ENCODE data around the gene BUD13. TPM values are rescaled to one million over a fixed set of nuclear protein-coding genes. Genes with fewer than 3 reads are reported as not detected.
A peak's percentile ranks its signal among the peaks of the same experiment; 100 is the strongest.

BUD13 gene
- total RNA-seq, 1 donor from 2014 or later, result 18.8 TPM

GRCh38 chr11:116732271-116733042 is 40.3 kb downstream of the BUD13 start:
- Histone ChIP-seq H3K27me3 (ENCODE audit: control insufficient read depth in 3 of 3, insufficient read depth in 3 of 3, low read length in 3 of 3) (peaks cover 0 to 4% (median under 1%) of the 10 kb centered on the region in 3 donors), H3K36me3 (ENCODE audit: control insufficient read depth in 3 of 3, insufficient read depth in 3 of 3, low read length in 3 of 3) (no peaks in the 10 kb centered on the region), H3K4me1 (ENCODE audit: control insufficient read depth in 3 of 3, insufficient read depth in 3 of 3, low read length in 3 of 3) (peaks cover 17 to 26% (median 22%) of the 10 kb centered on the region in 3 donors), H3K9ac (ENCODE audit: low read depth in 1 of 3, low read length in 3 of 3) (no peak overlapping the region), H3K4me3 (ENCODE audit: low read length in 3 of 3) (no peak overlapping the region), H3K9me3 (ENCODE audit: control insufficient read depth in 3 of 3, low read length in 3 of 3) (no peaks in the 10 kb centered on the region), H3K27ac (ENCODE audit: low read depth, low read length) (no peak overlapping the region)

GRCh38 chr11:116731821-116732220 is 41.0 kb downstream of the BUD13 start:
- Histone ChIP-seq H3K27ac (ENCODE audit: low read depth, low read length) (no peak overlapping the region), H3K9me3 (ENCODE audit: control insufficient read depth in 3 of 3, low read length in 3 of 3) (no peaks in the 10 kb centered on the region), H3K4me3 (ENCODE audit: low read length in 3 of 3) (peak overlapping the region in 1 of 3 donors; percentile 12), H3K4me1 (ENCODE audit: control insufficient read depth in 3 of 3, insufficient read depth in 3 of 3, low read length in 3 of 3) (peaks cover 17 to 26% (median 22%) of the 10 kb centered on the region in 3 donors), H3K9ac (ENCODE audit: low read depth in 1 of 3, low read length in 3 of 3) (peak overlapping the region in 1 of 3 donors; percentile 50), H3K36me3 (ENCODE audit: control insufficient read depth in 3 of 3, insufficient read depth in 3 of 3, low read length in 3 of 3) (no peaks in the 10 kb centered on the region), H3K27me3 (ENCODE audit: control insufficient read depth in 3 of 3, insufficient read depth in 3 of 3, low read length in 3 of 3) (peaks cover 0 to 4% (median 4%) of the 10 kb centered on the region in 3 donors)

GRCh38 chr11:116731097-116731761 is 41.6 kb downstream of the BUD13 start:
- Histone ChIP-seq H3K36me3 (ENCODE audit: control insufficient read depth in 3 of 3, insufficient read depth in 3 of 3, low read length in 3 of 3) (no peaks in the 10 kb centered on the region), H3K9me3 (ENCODE audit: control insufficient read depth in 3 of 3, low read length in 3 of 3) (no peaks in the 10 kb centered on the region), H3K27ac (ENCODE audit: low read depth, low read length) (no peak overlapping the region), H3K4me1 (ENCODE audit: control insufficient read depth in 3 of 3, insufficient read depth in 3 of 3, low read length in 3 of 3) (peaks cover 20 to 30% (median 22%) of the 10 kb centered on the region in 3 donors), H3K4me3 (ENCODE audit: low read length in 3 of 3) (peak overlapping the region in 2 of 3 donors; percentile 12 to 49), H3K27me3 (ENCODE audit: control insufficient read depth in 3 of 3, insufficient read depth in 3 of 3, low read length in 3 of 3) (peaks cover 0 to 8% (median 4%) of the 10 kb centered on the region in 3 donors), H3K9ac (ENCODE audit: low read depth in 1 of 3, low read length in 3 of 3) (peak overlapping the region in 2 of 3 donors; percentile 51 to 65)

GRCh38 chr11:116730601-116731000 is 42.2 kb downstream of the BUD13 start:
- H3K4me3 ChIP-seq (ENCODE audit: low read length in 3 of 3), result peak overlapping the region in 1 of 3 donors; percentile 19
- no peak overlapping the region for H3K27ac ChIP-seq (ENCODE audit: low read depth, low read length)
- peaks cover 24 to 37% (median 26%) of the 10 kb centered on the region in 3 donors for H3K4me1 ChIP-seq (ENCODE audit: control insufficient read depth in 3 of 3, insufficient read depth in 3 of 3, low read length in 3 of 3)
- no peaks in the 10 kb centered on the region for H3K36me3 ChIP-seq (ENCODE audit: control insufficient read depth in 3 of 3, insufficient read depth in 3 of 3, low read length in 3 of 3)
- H3K27me3 ChIP-seq (ENCODE audit: control insufficient read depth in 3 of 3, insufficient read depth in 3 of 3, low read length in 3 of 3), result peaks cover 0 to 8% (median 4%) of the 10 kb centered on the region in 3 donors
- H3K9me3 ChIP-seq (ENCODE audit: control insufficient read depth in 3 of 3, low read length in 3 of 3), result no peaks in the 10 kb centered on the region
- peak overlapping the region in 1 of 3 donors; percentile 51 for H3K9ac ChIP-seq (ENCODE audit: low read depth in 1 of 3, low read length in 3 of 3)

GRCh38 chr11:116730241-116730561 is 42.6 kb downstream of the BUD13 start:
- no peak overlapping the region for H3K4me3 ChIP-seq (ENCODE audit: low read length in 3 of 3)
- H3K36me3 ChIP-seq (ENCODE audit: control insufficient read depth in 3 of 3, insufficient read depth in 3 of 3, low read length in 3 of 3), result no peaks in the 10 kb centered on the region
- peaks cover 28 to 40% (median 28%) of the 10 kb centered on the region in 3 donors for H3K4me1 ChIP-seq (ENCODE audit: control insufficient read depth in 3 of 3, insufficient read depth in 3 of 3, low read length in 3 of 3)
- no peaks in the 10 kb centered on the region for H3K9me3 ChIP-seq (ENCODE audit: control insufficient read depth in 3 of 3, low read length in 3 of 3)
- peaks cover 0 to 8% (median 4%) of the 10 kb centered on the region in 3 donors for H3K27me3 ChIP-seq (ENCODE audit: control insufficient read depth in 3 of 3, insufficient read depth in 3 of 3, low read length in 3 of 3)
- H3K27ac ChIP-seq (ENCODE audit: low read depth, low read length), result no peak overlapping the region
- no peak overlapping the region for H3K9ac ChIP-seq (ENCODE audit: low read depth in 1 of 3, low read length in 3 of 3)

- Histone ChIP-seq H3K27ac (ENCODE audit: low read depth, low read length) (no peak overlapping the region), H3K9me3 (ENCODE audit: control insufficient read depth in 3 of 3, low read length in 3 of 3) (no peaks in the 10 kb centered on the region), H3K4me3 (ENCODE audit: low read length in 3 of 3) (no peak overlapping the region), H3K27me3 (ENCODE audit: control insufficient read depth in 3 of 3, insufficient read depth in 3 of 3, low read length in 3 of 3) (peaks cover 0 to 8% (median 4%) of the 10 kb centered on the region in 3 donors), H3K9ac (ENCODE audit: low read depth in 1 of 3, low read length in 3 of 3) (no peak overlapping the region), H3K4me1 (ENCODE audit: control insufficient read depth in 3 of 3, insufficient read depth in 3 of 3, low read length in 3 of 3) (peaks cover 28 to 40% (median 28%) of the 10 kb centered on the region in 3 donors), H3K36me3 (ENCODE audit: control insufficient read depth in 3 of 3, insufficient read depth in 3 of 3, low read length in 3 of 3) (no peaks in the 10 kb centered on the region)
Observed at GRCh38 chr11:116729501-116730240, 43.1 kb downstream of the BUD13 start.

GRCh38 chr11:116727990-116728389 is 44.8 kb downstream of the BUD13 start:
- Histone ChIP-seq H3K27me3 (ENCODE audit: control insufficient read depth in 3 of 3, insufficient read depth in 3 of 3, low read length in 3 of 3) (peaks cover 0 to 8% (median 4%) of the 10 kb centered on the region in 3 donors), H3K36me3 (ENCODE audit: control insufficient read depth in 3 of 3, insufficient read depth in 3 of 3, low read length in 3 of 3) (no peaks in the 10 kb centered on the region), H3K4me3 (ENCODE audit: low read length in 3 of 3) (no peak overlapping the region), H3K4me1 (ENCODE audit: control insufficient read depth in 3 of 3, insufficient read depth in 3 of 3, low read length in 3 of 3) (peaks cover 28 to 40% (median 28%) of the 10 kb centered on the region in 3 donors), H3K27ac (ENCODE audit: low read depth, low read length) (no peak overlapping the region), H3K9ac (ENCODE audit: low read depth in 1 of 3, low read length in 3 of 3) (no peak overlapping the region), H3K9me3 (ENCODE audit: control insufficient read depth in 3 of 3, low read length in 3 of 3) (no peaks in the 10 kb centered on the region)

- no peak overlapping the region for H3K27ac ChIP-seq (ENCODE audit: low read depth, low read length)
- H3K27me3 ChIP-seq (ENCODE audit: control insufficient read depth in 3 of 3, insufficient read depth in 3 of 3, low read length in 3 of 3), result peaks cover 0 to 8% (median 0%) of the 10 kb centered on the region in 3 donors
- H3K36me3 ChIP-seq (ENCODE audit: control insufficient read depth in 3 of 3, insufficient read depth in 3 of 3, low read length in 3 of 3), result no peaks in the 10 kb centered on the region
- H3K4me1 ChIP-seq (ENCODE audit: control insufficient read depth in 3 of 3, insufficient read depth in 3 of 3, low read length in 3 of 3), result peaks cover 8 to 20% (median 16%) of the 10 kb centered on the region in 3 donors
- H3K4me3 ChIP-seq (ENCODE audit: low read length in 3 of 3), result peak overlapping the region in 1 of 3 donors; percentile 29
- H3K9me3 ChIP-seq (ENCODE audit: control insufficient read depth in 3 of 3, low read length in 3 of 3), result no peaks in the 10 kb centered on the region
- peak overlapping the region in 2 of 3 donors; percentile 30 to 33 for H3K9ac ChIP-seq (ENCODE audit: low read depth in 1 of 3, low read length in 3 of 3)
Observed at GRCh38 chr11:116725434-116726221, 47.2 kb downstream of the BUD13 start.

GRCh38 chr11:116724813-116725212 is 48.0 kb downstream of the BUD13 start:
- no peaks in the 10 kb centered on the region for H3K36me3 ChIP-seq (ENCODE audit: control insufficient read depth in 3 of 3, insufficient read depth in 3 of 3, low read length in 3 of 3)
- H3K9ac ChIP-seq (ENCODE audit: low read depth in 1 of 3, low read length in 3 of 3), result no peak overlapping the region
- peaks cover 0 to 8% (median 0%) of the 10 kb centered on the region in 3 donors for H3K27me3 ChIP-seq (ENCODE audit: control insufficient read depth in 3 of 3, insufficient read depth in 3 of 3, low read length in 3 of 3)

More at GRCh38 chr11:116724813-116725212, 48.0 kb downstream of the BUD13 start:
- H3K4me3 ChIP-seq (ENCODE audit: low read length in 3 of 3), result no peak overlapping the region
- no peaks in the 10 kb centered on the region for H3K9me3 ChIP-seq (ENCODE audit: control insufficient read depth in 3 of 3, low read length in 3 of 3)
- peaks cover 6 to 15% (median 11%) of the 10 kb centered on the region in 3 donors for H3K4me1 ChIP-seq (ENCODE audit: control insufficient read depth in 3 of 3, insufficient read depth in 3 of 3, low read length in 3 of 3)
- no peak overlapping the region for H3K27ac ChIP-seq (ENCODE audit: low read depth, low read length)
